Psoas muscle (tissue), 8 donors: ENCODE measurements around the gene PCDH15. TPM values are rescaled to one million over a fixed set of nuclear protein-coding genes. Genes with fewer than 3 reads are reported as not detected.

Experiments used
- ATAC-seq, 4 donors: fragments of 200-7000 bp; cut with Tn5 transposase; one replicate each; pipeline ENCODE4 v1.9.1; 2020; ENCODE audit warnings: moderate library complexity in 3 of 4, mild to moderate bottlenecking in 2 of 4
- DNase-seq, 2 donors: peaks; one replicate each; pipeline ENCODE4 v3.0.0-alpha.2; 2020
- H3K27ac ChIP-seq: fragments of 200-600 bp; one replicate; pipeline ENCODE4 v1.8.0; 2022
- H3K27me3 ChIP-seq, 3 donors: fragments of 200-600 bp in 1 of 3; one replicate each; pipeline versions ENCODE4 v1.6.1 to v1.8.0; 2013 to 2022; ENCODE audit warnings: low read length in 2 of 3, mild to moderate bottlenecking in 2 of 3, moderate library complexity in 1 of 3; ENCODE audit not compliant: insufficient read depth in 3 of 3
- H3K36me3 ChIP-seq, 2 donors: fragments of 200-600 bp in 1 of 2; one replicate each; pipeline versions ENCODE4 v1.6.1 to v1.8.0; 2013 to 2022; ENCODE audit warnings: low read depth in 1 of 2, mild to moderate bottlenecking in 1 of 2, moderate library complexity in 1 of 2; ENCODE audit not compliant: insufficient read depth in 1 of 2
- H3K4me1 ChIP-seq: fragments of 200-600 bp; one replicate; pipeline ENCODE4 v1.8.0; 2022
- H3K4me3 ChIP-seq: fragments of 200-600 bp; one replicate; pipeline ENCODE4 v1.8.0; 2022; ENCODE audit warnings: mild to moderate bottlenecking
- H3K9me3 ChIP-seq: fragments of 200-600 bp; one replicate; pipeline ENCODE4 v1.8.0; 2022
- CTCF ChIP-seq: fragments of 200-600 bp; IDR thresholded peaks from one replicate; pipeline ENCODE4 v1.8.0; 2022; ENCODE audit warnings: antibody characterized with exemption
- WGBS, 3 donors: extraction: QIAGEN DNeasy Blood & Tissue Kit; methylation state at CpG; one replicate each; pipeline versions ENCODE4 v1.1.6 to v1.1.7; 2013; 5-methylcytosine and 5-hydroxymethylcytosine counted together
- intact Hi-C, 2 donors: fragments of 100-400 bp; cut with DNase I; formaldehyde crosslinking; loops; one replicate each; pipeline versions ENCODE4 v1.11.0 to v1.14.2; 2022
- polyA plus RNA-seq, 3 donors: library from polyadenylated mRNA; stranded (reverse); fragments of 200-250 nt; gene quantifications; one replicate each; pipeline ENCODE4 v1.2.3, GENCODE V29; 2013
- total RNA-seq, 4 donors: library from RNA; stranded (reverse); fragmentation: NEBNext Ultra II Directional in 2 of 4; extraction: Animal tissue kit (Norgen Biotek cat#: 25700) in 2 of 4; gene quantifications; one replicate each; pipeline versions ENCODE4 v1.2.1 to v1.2.4, GENCODE V29; 2021 to 2023
- donor health status: healthy with polysubstance abuse.
- donor health status: DM: no; HTN: no; CAD: no; lungs with moderate emphysema.
- donor health status: Bipolar disorder and iron deficiency.
- donor health status: healthy.
- donor health status: DM: yes; HTN: yes; CAD: no.
- donor health status: DM: no; HTN: no; CAD: no.
- donor health status: DM: no; HTN: no; CAD: no.
- donor health status: DM: yes; HTN: yes; CAD: no.

PCDH15 gene
- total and polyA plus RNA-seq, 7 donors, result not detected

GRCh38 chr10:54368984-54369383, 432.0 kb downstream of the PCDH15 start:
- no peaks in the 10 kb centered on the region for H3K27me3 ChIP-seq
- no peaks in the 10 kb centered on the region for H3K9me3 ChIP-seq
- DNase-seq, result no peak
- TF ChIP-seq CTCF, result no peak
- 85 to 93% (median 89%) methylated on average over 3 of the region's 3 CpGs for WGBS, 3 donors
- no peaks in the 10 kb centered on the region for H3K4me1 ChIP-seq
- intact Hi-C loops, result no loop called here
- no peak overlapping the region for H3K4me3 ChIP-seq
- H3K27ac ChIP-seq, result no peak overlapping the region
- ATAC-seq, result no peak
- no peaks in the 10 kb centered on the region for H3K36me3 ChIP-seq

- H3K36me3 ChIP-seq, result no peaks in the 10 kb centered on the region
- peaks cover 5% of the 10 kb centered on the region for H3K9me3 ChIP-seq
- WGBS, 3 donors, result 54 to 63% (median 58%) methylated on average over 1 of the region's 1 CpG
- ATAC-seq (no peak), DNase-seq (no peak)
- TF ChIP-seq CTCF, result no peak
- no peaks in the 10 kb centered on the region for H3K4me1 ChIP-seq
- no peaks in the 10 kb centered on the region for H3K27me3 ChIP-seq
- H3K27ac ChIP-seq, result no peak overlapping the region
- intact Hi-C loops, result no loop called here
- no peak overlapping the region for H3K4me3 ChIP-seq
Measured at GRCh38 chr10:54363390-54363789, 437.6 kb downstream of the PCDH15 start.

- H3K27me3 ChIP-seq, result no peaks in the 10 kb centered on the region
- no peaks in the 10 kb centered on the region for H3K4me1 ChIP-seq
- no peak for ATAC-seq
- intact Hi-C loops, result no loop called here
- WGBS, 3 donors, result 53 to 70% (median 66%) methylated on average over 2 of the region's 2 CpGs
- H3K9me3 ChIP-seq, result no peaks in the 10 kb centered on the region
- H3K4me3 ChIP-seq, result no peak overlapping the region
- H3K27ac ChIP-seq, result no peak overlapping the region
- no peak for TF ChIP-seq CTCF
- no peak for DNase-seq
- no peaks in the 10 kb centered on the region for H3K36me3 ChIP-seq
Measured at GRCh38 chr10:54342058-54342457, 459.0 kb downstream of the PCDH15 start.

GRCh38 chr10:54335296-54335695, 465.7 kb downstream of the PCDH15 start:
- Histone ChIP-seq H3K27me3 (no peaks in the 10 kb centered on the region), H3K27ac (no peak overlapping the region), H3K36me3 (no peaks in the 10 kb centered on the region), H3K4me1 (no peaks in the 10 kb centered on the region), H3K9me3 (no peaks in the 10 kb centered on the region), H3K4me3 (no peak overlapping the region)
- no peak for ATAC-seq
- no peak for DNase-seq
- no peak for TF ChIP-seq CTCF
- WGBS, 3 donors, result 65 to 66% (median 65%) methylated on average over 2 of the region's 2 CpGs
- intact Hi-C loops, result no loop called here

GRCh38 chr10:54319341-54319740, 481.7 kb downstream of the PCDH15 start:
- no peak overlapping the region for H3K27ac ChIP-seq
- 79 to 92% (median 86%) methylated on average over 2 of the region's 2 CpGs for WGBS, 3 donors
- intact Hi-C loops, result no loop called here
- TF ChIP-seq CTCF, result no peak
- no peak for ATAC-seq
- H3K4me1 ChIP-seq, result no peaks in the 10 kb centered on the region
- H3K36me3 ChIP-seq, result no peaks in the 10 kb centered on the region
- no peak for DNase-seq
- no peaks in the 10 kb centered on the region for H3K27me3 ChIP-seq
- H3K9me3 ChIP-seq, result no peaks in the 10 kb centered on the region
- H3K4me3 ChIP-seq, result no peak overlapping the region
